Dedifferentiated amniotic fluid mesenchymal stem cell (primary cell): ENCODE data around the gene UBE2I.
"Not testable (repeated sequence)": the region's sequence is repeated elsewhere in the genome, so short reads cannot be mapped to it uniquely, and the experiment has no call there.

Experiments used
- DNase-seq: peaks from one replicate; pipeline ENCODE4 v3.0.0-alpha.2; 2016; ENCODE audit errors: extremely low spot score

The UBE2I gene

GRCh38 chr16:1314399-1315068 is 5.1 kb downstream of the UBE2I start:
- DNase-seq, result no peak

GRCh38 chr16:1315081-1316032 is 5.9 kb downstream of the UBE2I start:
- DNase-seq, result no peak

DNA sequence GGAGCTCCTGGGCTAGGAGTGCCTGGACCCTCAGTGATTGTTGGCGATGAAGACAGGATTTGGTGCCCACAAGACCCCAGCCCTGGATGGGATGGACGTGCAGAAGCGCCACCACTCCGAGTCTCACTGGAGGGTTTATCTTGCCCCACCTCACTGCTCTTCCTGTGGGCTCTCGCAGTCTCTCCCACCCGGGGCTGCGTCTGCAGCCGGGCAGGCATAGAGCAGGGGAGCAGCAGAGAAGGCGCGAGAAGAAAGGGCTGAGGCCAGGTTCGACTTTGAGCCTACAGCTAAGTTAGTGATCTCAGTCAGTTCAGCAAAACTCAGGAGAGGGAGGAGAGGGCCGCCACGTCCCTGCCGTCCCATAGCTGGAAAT is 6.6 kb downstream of the UBE2I start:
- DNase-seq, result no peak

DNA sequence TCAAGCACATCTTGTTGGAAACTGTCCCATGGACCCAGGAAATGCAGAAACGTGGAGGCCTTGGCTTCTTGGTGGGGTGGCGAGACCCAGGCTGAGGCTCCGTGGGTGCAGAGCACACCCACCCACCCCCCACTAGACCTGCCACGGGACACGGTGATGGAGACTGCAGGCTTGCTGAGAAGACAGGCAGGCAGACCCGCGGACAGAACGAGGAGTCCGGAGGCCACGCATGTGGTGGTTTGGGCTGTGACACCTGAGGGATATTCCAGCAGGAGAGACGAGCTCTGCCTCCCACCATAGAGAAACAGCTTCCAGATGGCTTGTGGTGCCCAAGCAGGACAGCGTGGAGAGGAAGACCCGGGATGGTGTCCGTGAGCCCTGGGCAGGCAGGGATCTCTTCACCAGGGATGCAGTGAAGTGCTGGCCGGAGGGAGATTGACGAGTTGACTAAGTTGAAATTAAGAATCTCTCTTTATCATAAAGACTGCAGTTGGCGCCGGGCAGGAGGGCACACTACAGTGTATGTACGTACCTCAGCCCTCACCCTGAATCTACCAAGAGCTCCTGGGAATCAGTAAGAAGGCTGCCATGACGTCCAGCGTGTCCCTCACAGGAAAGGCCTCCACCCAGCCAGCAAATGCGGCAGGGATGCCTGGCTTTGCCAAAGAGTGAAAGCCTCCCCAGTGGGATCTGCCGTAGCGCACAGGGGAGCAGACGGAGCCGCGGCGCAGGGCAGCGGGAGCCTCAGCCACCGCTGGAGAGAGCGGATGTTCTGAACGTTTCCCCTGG is 8.2 kb downstream of the UBE2I start:
- no peak for DNase-seq

DNA sequence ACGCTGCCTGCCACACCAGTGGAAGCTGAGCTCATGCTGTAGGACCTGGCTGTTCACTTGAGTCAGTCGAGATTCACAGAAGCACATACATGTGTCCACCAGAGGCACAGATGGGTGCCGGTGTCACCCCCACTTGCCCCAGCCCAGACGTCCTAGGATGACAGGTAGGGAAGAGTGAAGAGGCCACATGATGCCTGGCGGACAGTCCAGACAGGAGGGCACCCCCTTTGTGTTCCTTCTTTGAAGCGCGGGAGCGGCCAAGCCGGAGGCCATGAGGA is 8.8 kb downstream of the UBE2I start:
- no peak for DNase-seq

GRCh38 chr16:1319041-1319440 is 9.6 kb downstream of the UBE2I start:
- no peak for DNase-seq

DNA sequence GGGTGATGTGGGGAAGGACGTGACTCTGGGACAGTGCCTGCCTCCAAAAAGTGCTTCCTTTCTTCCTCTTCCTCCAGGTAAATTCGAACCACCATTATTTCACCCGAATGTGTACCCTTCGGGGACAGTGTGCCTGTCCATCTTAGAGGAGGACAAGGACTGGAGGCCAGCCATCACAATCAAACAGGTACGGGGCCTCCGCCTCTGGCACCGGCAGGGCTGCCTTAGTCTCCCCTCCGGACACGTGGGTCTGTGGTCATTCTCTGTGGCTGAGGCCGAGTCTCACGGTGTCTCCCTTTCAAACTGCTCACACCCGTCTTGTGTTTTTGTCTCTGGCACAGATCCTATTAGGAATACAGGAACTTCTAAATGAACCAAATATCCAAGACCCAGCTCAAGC is 10.7 kb downstream of the UBE2I start:
- no peak for DNase-seq

DNA sequence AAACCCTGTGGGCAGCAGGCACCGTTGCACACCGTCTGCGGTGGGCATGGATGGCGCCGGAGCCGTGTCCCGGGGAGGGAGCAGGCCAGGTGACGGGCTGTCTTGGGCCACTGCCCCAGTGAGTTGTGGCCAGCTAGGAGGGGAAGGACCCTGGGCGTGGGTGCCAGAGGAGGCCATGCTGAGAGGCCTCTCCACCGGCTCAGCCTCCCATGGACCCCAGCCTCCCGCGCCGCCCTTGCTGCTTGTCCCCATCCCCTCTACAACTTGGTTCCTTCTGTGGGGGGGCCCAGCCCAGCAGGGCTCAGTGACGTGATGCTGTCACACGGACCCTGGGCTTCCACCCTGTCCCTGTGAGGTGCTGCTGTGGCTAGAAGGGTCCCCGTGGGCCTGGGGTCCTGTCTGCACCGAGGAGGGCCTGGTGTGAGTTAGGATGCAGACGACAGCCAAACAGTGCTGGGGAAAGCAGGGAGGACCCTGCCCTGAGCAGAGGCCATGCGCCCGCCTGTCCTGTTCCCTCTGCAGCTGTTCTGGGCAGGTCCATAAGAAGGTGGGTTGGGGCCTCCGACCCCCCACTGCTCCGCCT is 11.3 kb downstream of the UBE2I start:
- no peak for DNase-seq

DNA sequence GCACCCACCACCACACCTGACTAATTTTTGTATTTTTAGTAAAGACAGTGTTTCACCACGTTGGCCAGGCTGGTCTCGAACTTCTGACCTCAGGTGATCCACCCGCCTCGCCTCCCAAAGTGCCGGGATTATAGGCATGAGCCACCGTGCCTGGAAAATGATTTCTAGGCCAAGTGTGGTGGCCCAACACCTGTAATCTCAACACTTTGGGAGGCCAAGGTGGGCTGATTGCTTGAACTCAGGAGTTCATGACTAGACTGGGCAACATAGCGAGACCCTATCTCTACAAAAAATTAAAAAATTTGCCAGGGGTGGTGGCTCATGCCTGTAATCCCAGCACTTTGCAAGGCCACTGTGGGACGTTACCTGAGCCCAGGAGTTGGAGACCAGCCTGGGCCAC is 13.0 kb downstream of the UBE2I start:
- no peak for DNase-seq

DNA sequence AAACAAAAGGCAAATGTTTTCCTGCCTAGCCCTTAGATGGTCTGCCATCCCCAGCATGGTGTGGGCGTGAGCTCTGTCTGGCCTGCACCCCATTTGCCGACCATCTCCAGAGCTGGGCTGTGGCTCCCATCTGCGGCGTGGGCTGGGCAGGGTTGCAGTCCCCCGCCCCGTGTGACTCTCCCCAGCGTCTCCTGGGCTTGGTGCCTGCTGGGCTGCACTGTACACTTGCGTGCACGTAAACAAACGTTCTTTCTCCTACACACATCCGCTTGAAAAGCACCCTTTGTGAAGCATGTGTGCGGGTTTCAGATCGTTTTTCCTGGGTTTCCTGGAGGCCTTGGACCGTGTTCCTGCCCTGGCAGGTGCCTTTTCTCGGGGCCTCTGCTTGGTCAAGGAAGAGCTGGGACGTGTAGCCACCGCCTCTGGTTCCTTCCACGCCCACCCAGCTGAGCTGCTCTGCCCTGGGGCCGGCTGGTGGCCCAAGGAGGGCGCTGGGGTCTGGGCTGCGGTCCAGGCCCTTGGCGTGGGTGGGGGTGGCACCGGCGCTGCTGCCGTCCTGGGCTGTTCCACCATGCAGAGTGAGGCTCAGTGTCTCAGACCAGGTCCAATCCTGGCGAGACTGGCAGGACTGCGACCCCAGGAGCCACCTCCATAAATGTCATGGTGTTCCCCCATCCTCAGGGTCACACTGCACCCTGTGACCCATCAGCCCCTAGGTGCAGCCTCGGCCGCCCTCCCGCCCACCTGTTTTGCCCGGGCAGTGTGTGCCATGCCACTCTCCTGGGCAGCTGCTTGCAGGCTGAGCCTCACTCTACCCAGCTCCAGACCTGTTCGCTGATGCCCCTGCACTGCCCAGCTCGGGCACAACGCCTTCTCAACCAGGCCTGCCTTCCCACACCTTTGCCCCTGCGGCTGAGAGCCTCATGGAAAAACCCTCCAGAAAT is 14.1 kb downstream of the UBE2I start:
- no peak for DNase-seq

GRCh38 chr16:1324286-1324826 is 14.9 kb downstream of the UBE2I start:
- no peak for DNase-seq

GRCh38 chr16:1325261-1325660 is 15.8 kb downstream of the UBE2I start:
- DNase-seq, result no peak

- DNase-seq, result no peak
Measured at GRCh38 chr16:1325673-1326371, 16.4 kb downstream of the UBE2I start.

- DNase-seq, result no peak
Measured at GRCh38 chr16:1326391-1326790, 17.0 kb downstream of the UBE2I start.

GRCh38 chr16:1326946-1327618 is 17.6 kb downstream of the UBE2I start:
- no peak for DNase-seq

DNA sequence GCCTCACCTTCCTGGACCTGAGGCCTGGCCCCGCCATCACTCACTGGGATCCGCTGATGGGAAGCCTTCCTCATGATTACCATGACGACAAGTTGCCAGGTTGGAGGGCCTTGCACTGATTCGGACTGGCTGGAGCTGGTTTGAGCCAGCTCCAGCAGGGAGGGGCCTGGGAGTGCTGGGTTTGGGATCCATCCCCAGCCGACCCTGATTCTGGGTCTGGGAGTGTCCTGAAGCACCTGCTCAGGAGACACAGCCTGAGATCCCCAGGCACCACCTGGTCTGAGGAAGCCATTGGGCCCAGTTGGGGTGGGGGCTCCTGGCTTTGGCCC is 18.1 kb downstream of the UBE2I start:
- DNase-seq, result no peak

DNA sequence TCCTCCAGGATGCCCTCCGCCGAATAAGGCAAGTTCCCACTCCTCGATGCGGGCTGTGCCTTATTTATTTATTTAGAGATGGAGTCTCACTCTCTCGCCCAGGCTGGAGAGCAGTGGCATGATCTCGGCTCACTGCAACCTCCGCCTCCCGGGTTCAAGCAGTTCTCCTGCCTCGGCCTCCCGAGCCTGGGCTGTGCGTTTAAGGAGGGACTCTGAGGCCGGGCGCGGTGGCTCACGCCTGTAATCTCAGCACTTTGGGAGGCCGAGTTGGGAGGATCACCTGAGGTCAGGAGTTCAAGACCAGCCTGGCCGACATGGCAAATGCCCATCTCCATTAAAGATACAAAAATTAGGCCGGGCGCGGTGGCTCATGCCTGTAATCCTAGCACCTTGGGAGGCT is 18.7 kb downstream of the UBE2I start:
- not testable (repeated sequence) for DNase-seq

GRCh38 chr16:1328961-1329360 is 19.5 kb downstream of the UBE2I start:
- DNase-seq, result not testable (repeated sequence)

DNA sequence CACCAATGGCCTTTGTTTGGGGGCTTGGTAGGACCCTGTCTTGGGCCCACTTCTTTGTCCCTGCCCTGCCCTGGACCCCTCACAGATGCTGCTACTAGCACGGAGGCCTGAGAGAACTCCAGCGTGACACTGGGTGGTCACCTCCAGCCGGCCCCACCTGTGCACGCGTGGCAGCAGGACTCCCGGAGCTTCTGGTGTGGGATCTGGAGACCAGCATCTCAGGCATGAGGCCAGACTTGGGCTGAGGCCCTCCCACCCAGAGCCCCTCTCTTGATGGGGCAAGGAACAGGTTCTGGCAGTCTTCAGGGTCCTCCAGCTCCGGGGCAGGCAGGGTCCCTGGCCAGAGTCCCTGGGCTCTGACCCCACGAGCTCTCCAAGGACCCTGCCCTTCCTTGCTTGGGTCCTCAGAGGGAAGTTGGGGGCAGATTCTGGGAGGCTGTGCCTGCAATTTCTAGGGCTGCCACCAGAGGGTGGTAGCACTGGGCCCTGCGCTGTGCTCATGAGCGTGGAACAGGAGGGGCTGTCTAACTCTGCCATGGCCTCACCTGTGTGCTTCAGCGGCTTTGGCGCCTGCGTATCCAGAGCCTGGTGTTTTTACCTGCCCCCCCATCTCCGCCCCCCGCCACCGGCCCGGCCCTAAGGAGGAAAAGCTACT is 21.0 kb downstream of the UBE2I start:
- no peak for DNase-seq
